GM10248 (cell line): ENCODE results near the gene SIVA1.

Experiments used
- CTCF ChIA-PET: fragments of 300-600 bp; sonication (Branson Sonifier 250); formaldehyde crosslinking; extraction: SDS; loops from one replicate; lab custom pipeline; 2021; ENCODE audit warnings: antibody characterized with exemption; lab: Yijun Ruan, JAX
- POLR2A ChIA-PET: fragments of 350-650 bp; sonication (Branson Sonifier 250); formaldehyde crosslinking; extraction: SDS; loops from one replicate; lab custom pipeline; 2020; ENCODE audit warnings: antibody characterized with exemption; lab: Yijun Ruan, JAX
- DNase-seq: peaks from one replicate; pipeline ENCODE4 v3.0.0; 2012; ENCODE audit errors: extremely low spot score
- CTCF ChIP-seq: IDR thresholded peaks from 2 replicates; pipeline ENCODE4 v1.5.1; 2012; ENCODE audit warnings: mild to moderate bottlenecking, low read depth; ENCODE audit errors: extremely low read depth, missing control alignments, control extremely low read depth

Gene SIVA1

GRCh38 chr14:104729835-104730181, 23.1 kb upstream of the SIVA1 start:
- no peak for TF ChIP-seq CTCF
- ChIA-PET CTCF (no interaction called here), POLR2A (no interaction called here)
- DNase-seq, result no peak

GRCh38 chr14:104730487-104730886, 22.5 kb upstream of the SIVA1 start:
- DNase-seq, result no peak
- TF ChIP-seq CTCF, result no peak
- CTCF ChIA-PET, result interaction anchor here (1.2 kb wide), 1 partner anchor 21 kb away, joined by 3 read pairs; no protein-coding TSS in a partner anchor
- POLR2A ChIA-PET, result no interaction called here

DNA sequence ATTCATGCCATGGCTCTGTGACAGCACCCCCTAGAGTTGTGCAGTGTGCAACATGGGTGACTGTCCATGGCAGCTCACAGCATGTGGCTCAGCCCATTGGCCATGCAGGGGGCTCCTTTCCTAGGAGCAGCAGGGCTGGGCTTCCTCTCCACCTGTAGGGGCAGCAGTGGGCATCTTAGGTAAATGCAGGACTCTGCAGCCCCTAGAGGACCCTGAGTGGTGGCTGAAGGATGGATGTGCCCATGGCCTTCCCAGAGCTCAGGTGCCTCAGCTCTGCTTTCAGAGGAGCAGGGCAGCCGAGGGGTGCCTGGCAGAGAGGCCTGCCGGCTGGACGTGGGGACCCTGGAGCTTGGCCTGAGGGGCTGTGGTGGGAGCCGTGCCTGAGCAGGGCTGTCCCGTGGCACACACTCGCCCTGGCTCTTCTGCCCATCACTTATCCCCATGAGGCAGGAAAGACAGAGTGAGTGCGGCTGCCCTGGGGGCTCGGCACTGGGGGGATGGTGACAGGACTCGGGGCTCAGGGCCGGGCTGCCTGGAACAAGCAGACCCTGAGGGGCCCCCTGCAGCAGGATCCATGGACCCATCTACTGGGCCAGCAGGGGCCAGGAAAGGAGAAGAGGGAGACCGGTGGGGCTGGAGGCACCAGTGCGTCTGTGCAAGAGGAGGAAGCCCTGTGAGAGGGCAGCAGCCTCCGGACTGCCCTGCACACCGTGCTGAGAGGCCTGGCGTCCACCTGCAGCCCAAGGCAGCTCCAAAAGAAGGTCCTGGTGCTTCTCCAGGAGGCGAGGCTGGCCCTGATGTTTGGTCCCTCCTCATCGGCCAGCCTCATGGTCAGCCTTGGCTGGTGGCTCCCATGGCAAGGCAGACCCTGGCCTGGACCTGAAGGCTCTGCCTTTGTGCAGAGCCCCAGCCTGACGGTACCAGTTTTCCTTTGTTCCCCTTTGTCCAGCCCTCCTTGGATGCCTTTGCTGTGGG, 21.3 kb upstream of the SIVA1 start:
- CTCF ChIA-PET, result interaction anchor here (1.0 to 1.2 kb wide), 2 partner anchors 20 kb away, joined by 3 to 4 read pairs; no protein-coding TSS in a partner anchor
- POLR2A ChIA-PET, result no interaction called here
- peak; percentile 18 for TF ChIP-seq CTCF
- no peak for DNase-seq

DNA sequence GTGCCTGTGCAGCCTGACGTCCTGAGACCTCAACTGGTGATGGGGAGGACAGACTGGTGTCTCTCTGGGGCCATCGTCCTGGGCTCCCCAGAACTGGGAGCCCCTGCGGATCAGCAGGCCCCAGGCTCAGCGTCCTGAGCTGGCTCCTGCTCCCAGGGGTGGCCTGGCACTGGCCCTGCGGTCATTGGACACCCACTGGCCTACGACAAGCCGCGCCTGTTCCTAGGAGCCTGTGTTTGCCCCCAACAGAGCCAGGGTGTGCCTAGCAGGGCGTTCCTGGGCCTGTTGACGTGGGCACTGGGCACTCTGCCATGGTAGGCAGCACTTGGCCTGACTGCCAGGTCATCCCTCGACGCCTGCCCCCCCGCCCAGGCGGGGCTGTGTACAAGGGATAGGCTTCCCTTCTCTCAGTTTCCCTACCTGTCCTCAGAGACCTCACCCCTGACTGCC, 20.6 kb upstream of the SIVA1 start:
- POLR2A ChIA-PET, result no interaction called here
- TF ChIP-seq CTCF, result no peak
- CTCF ChIA-PET, result interaction anchor here (1.0 kb wide), 1 partner anchor 21 kb away, joined by 4 read pairs; no protein-coding TSS in a partner anchor
- no peak for DNase-seq

DNA sequence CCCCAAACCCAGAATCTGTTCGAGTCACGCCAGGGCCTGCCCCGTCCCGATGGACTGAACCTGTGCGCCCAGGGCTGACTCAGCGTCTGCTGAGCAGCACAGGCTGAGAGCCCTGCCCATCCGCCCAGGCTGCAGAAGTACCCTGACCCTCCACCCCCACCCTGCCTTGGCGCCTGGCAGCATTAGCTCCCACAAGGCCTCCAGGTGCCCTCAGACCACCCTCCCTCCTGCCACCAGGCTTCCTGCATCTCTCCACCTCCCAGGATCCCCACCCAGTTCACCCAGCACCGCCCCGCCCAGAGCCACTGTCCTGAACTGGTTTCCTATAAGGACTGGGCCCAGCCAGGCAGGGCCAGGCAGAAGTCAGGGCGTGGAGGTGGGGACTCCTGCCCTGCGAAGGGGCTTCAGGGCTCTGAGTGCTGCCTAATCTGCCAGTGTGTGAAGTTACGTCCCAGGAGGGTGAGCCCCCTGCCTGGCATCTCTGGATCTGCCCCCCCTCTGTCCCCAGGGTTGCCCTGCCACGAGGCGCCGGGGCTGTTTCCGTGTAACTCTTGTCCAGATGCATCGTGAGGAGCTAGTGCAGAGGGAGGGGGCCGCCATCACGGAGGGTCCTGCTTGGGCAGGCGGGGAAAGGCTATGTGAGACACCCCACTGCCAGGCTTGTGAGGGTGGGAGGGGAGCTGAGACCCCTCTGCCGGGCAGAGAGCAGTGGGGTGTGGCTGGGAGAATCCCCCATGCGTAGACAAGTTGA, 19.8 kb upstream of the SIVA1 start:
- TF ChIP-seq CTCF, result no peak
- ChIA-PET POLR2A (no interaction called here), CTCF (no interaction called here)
- no peak for DNase-seq

DNA sequence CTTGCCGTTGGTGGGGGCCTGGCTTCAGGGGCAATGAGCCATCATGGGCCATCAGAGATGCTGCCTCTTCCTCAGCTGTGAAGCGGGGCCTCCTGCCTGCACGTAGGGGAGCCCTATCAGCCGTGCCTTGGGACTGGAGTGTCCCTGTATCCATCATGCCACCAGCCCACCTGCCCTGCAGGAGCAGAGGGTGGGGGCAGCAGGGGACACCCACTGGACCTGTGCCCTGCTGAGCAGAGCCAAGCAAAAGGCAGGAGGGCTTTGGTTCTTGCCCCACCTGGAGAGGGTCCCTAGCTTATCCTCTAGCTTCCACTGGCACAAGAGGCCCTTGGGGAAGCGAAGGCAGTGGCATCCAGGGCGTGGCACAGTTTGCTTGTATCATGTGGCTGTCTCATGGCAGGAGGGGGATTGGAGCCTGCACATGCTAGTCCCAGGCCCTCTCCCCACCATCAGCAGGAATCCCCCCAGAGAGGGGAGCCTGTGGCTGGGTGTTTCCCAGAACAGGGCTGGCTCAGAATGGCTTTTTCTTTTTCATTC, 18.8 kb upstream of the SIVA1 start:
- CTCF ChIA-PET, result no interaction called here
- POLR2A ChIA-PET, result no interaction called here

More for the DNA sequence above, 18.8 kb upstream of the SIVA1 start:
- no peak for DNase-seq
- no peak for TF ChIP-seq CTCF
